K562 (cell line): ENCODE measurements around the gene FAM171A1. TPM values are rescaled to one million over a fixed set of nuclear protein-coding genes. Genes with fewer than 3 reads are reported as not detected.

Source experiments
- ATAC-seq: fragments of 200-7000 bp; cut with Tn5 transposase; 3 replicates; pipeline ENCODE4 v1.9.1; 2020; ENCODE audit warnings: moderate library complexity
- BruUV-seq: library from RNA; stranded (reverse); fragments of 400-500 nt; replicated peaks from 2 replicates; lab custom pipeline; 2021; lab: Mats Ljungman, UMichigan
- CTCF ChIA-PET: fragments of 300-600 bp; formaldehyde crosslinking; extraction: SDS; loops from one replicate; lab custom pipeline; 2021; ENCODE audit warnings: low intra/inter-chr PET ratio; lab: Yijun Ruan, JAX
- POLR2A ChIA-PET: fragments of 300-600, 350-650 bp; sonication (Branson Sonifier 250); formaldehyde crosslinking; extraction: SDS; loops from one replicate; lab custom pipeline; 2021; ENCODE audit warnings: antibody characterized with exemption, inconsistent platforms; lab: Yijun Ruan, JAX
- DNase-seq, 4 experiments: peaks; one replicate each; pipeline versions ENCODE4 v3.0.0 to v3.0.0-alpha.2; 2011 to 2018; ENCODE audit warnings: low spot score in 3 of 4, mixed read lengths in 3 of 4; ENCODE audit errors: extremely low read depth in 1 of 4
- FAIRE-seq: peaks from 2 replicates; lab custom pipeline; 2011; peaks lifted over from hg19 to GRCh38; lab: Jason Lieb, UNC
- H2AFZ ChIP-seq: 2 replicates; pipeline ENCODE4 v1.6.0; 2011; ENCODE audit warnings: low read depth, low read length, control low read depth, inconsistent platforms
- H3K27ac ChIP-seq: fragments of 200-600 bp; 3 replicates; pipeline ENCODE4 v1.8.0; 2011; ENCODE audit warnings: low read depth, mild to moderate bottlenecking, control low read depth, inconsistent platforms, low read length, moderate library complexity, mixed read lengths; ENCODE audit errors: extremely low read depth
- H3K27me3 ChIP-seq, 2 experiments: fragments of 300-600 bp in 1 of 2; 2 replicates in 1 of 2; 3 replicates in 1 of 2; pipeline versions ENCODE4 v1.6.0 to v1.8.0; 2011; ENCODE audit warnings: inconsistent platforms in 2 of 2, low read length in 2 of 2, mild to moderate bottlenecking in 1 of 2, mixed read lengths in 1 of 2, moderate library complexity in 1 of 2; ENCODE audit not compliant: control insufficient read depth in 2 of 2, insufficient read depth in 2 of 2
- H3K36me3 ChIP-seq: fragments of 300-600 bp; 3 replicates; pipeline ENCODE4 v1.8.0; 2011; ENCODE audit warnings: mild to moderate bottlenecking, low read length, inconsistent platforms; ENCODE audit not compliant: control insufficient read depth, insufficient read depth
- H3K4me1 ChIP-seq, 2 experiments: fragments of 200-600 bp in 1 of 2; replicated peaks in 1 of 2; 2 replicates in 1 of 2; 3 replicates in 1 of 2; pipeline versions ENCODE4 v1.5.1 to v1.8.0; 2011; ENCODE audit warnings: inconsistent platforms in 2 of 2, low read length in 2 of 2, mild to moderate bottlenecking in 1 of 2, mixed read lengths in 1 of 2, moderate library complexity in 1 of 2; ENCODE audit not compliant: control insufficient read depth in 2 of 2, insufficient read depth in 2 of 2
- H3K4me2 ChIP-seq: 2 replicates; pipeline ENCODE4 v1.6.1; 2011; ENCODE audit warnings: low read length, control low read depth, inconsistent platforms, mixed read lengths; ENCODE audit not compliant: insufficient read depth
- H3K4me3 ChIP-seq: fragments of 200-600 bp; sonication (generic), shearing (Covaris generic); 2 replicates; pipeline ENCODE4 v1.5.1; 2016; ENCODE audit warnings: control low read depth, inconsistent platforms
- H3K79me2 ChIP-seq: fragments of 200-600 bp; 3 replicates; pipeline ENCODE4 v1.8.0; 2011; ENCODE audit warnings: low read length, inconsistent platforms; ENCODE audit not compliant: control insufficient read depth, insufficient read depth
- H3K9ac ChIP-seq, 2 experiments: 2 replicates each; pipeline versions ENCODE4 v1.6.0 to v1.6.1; 2011; ENCODE audit warnings: low read depth in 2 of 2, low read length in 2 of 2, control low read depth in 1 of 2, inconsistent platforms in 1 of 2, mild to moderate bottlenecking in 1 of 2, mixed read lengths in 1 of 2; ENCODE audit not compliant: insufficient read depth in 1 of 2
- H3K9me1 ChIP-seq: one replicate; pipeline ENCODE4 v1.6.0; 2011; ENCODE audit warnings: inconsistent platforms, mild to moderate bottlenecking, low read length, moderate library complexity; ENCODE audit not compliant: control insufficient read depth, insufficient read depth
- H3K9me3 ChIP-seq: replicated peaks from 2 replicates; pipeline ENCODE4 v1.5.1; 2011; ENCODE audit warnings: low read depth, low read length, inconsistent platforms; ENCODE audit not compliant: control insufficient read depth, insufficient read depth
- H4K20me1 ChIP-seq: replicated peaks from 2 replicates; pipeline ENCODE4 v1.6.1; 2011; ENCODE audit warnings: low read length, inconsistent platforms, mixed read lengths; ENCODE audit not compliant: control insufficient read depth, insufficient read depth
- CHAMP1 ChIP-seq: fragments of 450-650 bp; IDR thresholded peaks from 2 replicates; pipeline ENCODE4 v1.6.1; 2016; ENCODE audit warnings: mild to moderate bottlenecking
- CTCF ChIP-seq, 3 experiments: IDR thresholded peaks in 2 of 3; conservative IDR thresholded peaks in 1 of 3; 2 replicates each; pipeline ENCODE4 v1.5.1; 2011 to 2012; ENCODE audit warnings: low read length in 3 of 3, mild to moderate bottlenecking in 3 of 3, control low read depth in 2 of 3, improper control_type of control experiment in 1 of 3, inconsistent platforms in 1 of 3, low read depth in 1 of 3, mixed read lengths in 1 of 3, moderate library complexity in 1 of 3; ENCODE audit not compliant: insufficient read depth in 2 of 3
- DACH1 ChIP-seq: fragments of 450-650 bp; IDR thresholded peaks from 2 replicates; pipeline ENCODE4 v1.6.1; 2018; ENCODE audit not compliant: partially characterized antibody
- GABPB1 ChIP-seq: sonication (generic); formaldehyde crosslinking; IDR thresholded peaks from 2 replicates; pipeline ENCODE4 v1.8.0; 2022; ENCODE audit warnings: mild to moderate bottlenecking, missing genetic modification reagents
- GTF2A2 ChIP-seq: IDR thresholded peaks from 2 replicates; pipeline ENCODE4 v1.6.1; 2016; ENCODE audit warnings: mild to moderate bottlenecking, missing genetic modification characterization, missing compliant biosample characterization
- HOMEZ ChIP-seq: fragments of 250-450 bp; sonication (Bioruptor Pico); IDR thresholded peaks from 2 replicates; pipeline ENCODE4 v1.4.0; 2020; ENCODE audit warnings: mild to moderate bottlenecking, moderate library complexity
- MYNN ChIP-seq, 2 experiments: sonication (generic); formaldehyde crosslinking in 1 of 2; IDR thresholded peaks; 2 replicates each; pipeline versions ENCODE4 v1.5.0 to v1.6.1; 2016 to 2020; ENCODE audit warnings: antibody characterized with exemption in 1 of 2, missing genetic modification reagents in 1 of 2
- NR4A1 ChIP-seq, 2 experiments: fragments of 250-450 bp in 1 of 2; fragments of 450-650 bp in 1 of 2; sonication (Bioruptor Pico) in 1 of 2; IDR thresholded peaks; 2 replicates each; pipeline versions ENCODE4 v1.4.0 to v1.6.1; 2016 to 2020; ENCODE audit warnings: mild to moderate bottlenecking in 2 of 2, missing compliant biosample characterization in 1 of 2, missing genetic modification characterization in 1 of 2, moderate library complexity in 1 of 2
- TCFL5 ChIP-seq: fragments of 250-450 bp; sonication (Bioruptor Pico); conservative IDR thresholded peaks from 2 replicates; pipeline ENCODE4 v1.6.1; 2021; ENCODE audit warnings: mild to moderate bottlenecking, moderate library complexity, matching md5 sums
- XRCC4 ChIP-seq: IDR thresholded peaks from one replicate; pipeline ENCODE4 v1.6.1; 2011; ENCODE audit not compliant: insufficient read depth, insufficient read length; ENCODE audit errors: extremely low read depth
- ZBED1 ChIP-seq: IDR thresholded peaks from 2 replicates; pipeline ENCODE4 v1.6.1; 2014
- ZBTB43 ChIP-seq: sonication (generic); formaldehyde crosslinking; IDR thresholded peaks from 2 replicates; pipeline ENCODE4 v1.8.0; 2023; ENCODE audit warnings: mild to moderate bottlenecking, missing genetic modification reagents
- ZNF75A ChIP-seq: fragments of 450-650 bp; formaldehyde crosslinking; IDR thresholded peaks from 2 replicates; pipeline ENCODE4 v1.4.0; 2020; ENCODE audit warnings: mild to moderate bottlenecking
- WGBS: fragments of 100-300 bp; shearing (Covaris generic); methylation state at CpG from one replicate; pipeline ENCODE4 v1.1.6; 2016; ENCODE audit warnings: low coverage, mixed read lengths; ENCODE audit not compliant: insufficient coverage; ENCODE audit errors: missing lambda C conversion rate; 5-methylcytosine and 5-hydroxymethylcytosine counted together
- in situ Hi-C: fragments of 300-500 bp; cut with MboI; formaldehyde crosslinking; loops from 4 replicates; pipeline ENCODE4 v1.15.0; 2018; ENCODE audit warnings: inconsistent platforms, mixed read lengths
- intact Hi-C: fragments of 100-400 bp; cut with micrococcal nuclease; formaldehyde crosslinking; loops from 2 replicates; pipeline ENCODE4 v1.14.2; 2022
- polyA plus RNA-seq, 8 experiments: library from polyadenylated mRNA; depleted of rRNA in 4 of 8; stranded (reverse) in 5 of 8; unstranded in 3 of 8; fragments of >200 nt; fragmentation: Nextera tagmentation in 2 of 8; fragmentation: Illumina TruSeq in 1 of 8; extraction: Ambion mirVana in 2 of 8; extraction: Trizol in 1 of 8; gene quantifications; 2 replicates each; pipeline versions ENCODE4 v1.2.1 to v1.2.3, GENCODE V29; 2011 to 2014; ENCODE audit warnings: inconsistent platforms in 1 of 8, missing spikeins in 1 of 8
- total RNA-seq, 7 experiments: library from RNA; depleted of rRNA in 6 of 7; stranded (reverse); fragments of >200 nt in 6 of 7; fragmentation: Illumina TruSeq in 2 of 7; extraction: Trizol in 2 of 7; gene quantifications; 2 replicates each; pipeline versions ENCODE4 v1.2.1 to v1.2.3, GENCODE V29; 2011 to 2021; ENCODE audit warnings: low replicate concordance in 1 of 7

The FAM171A1 gene
- total and polyA plus RNA-seq, 9 of the 15 experiments (the other 6 are each of a cell fraction or from before 2014, with no cell fraction given), result 0.51 to 8.2 (median 4.8) TPM

GRCh38 chr10:15399060-15399661 lies 28.1 kb upstream of the FAM171A1 start:
- DNase-seq, result no peak

More at GRCh38 chr10:15399060-15399661, 28.1 kb upstream of the FAM171A1 start:
- 10% methylated on average over 1 of the region's 1 CpG for WGBS
- intact Hi-C loops (no loop called here), in situ Hi-C loops (no loop called here)
- H3K4me1 ChIP-seq, result no peaks in the 10 kb centered on the region
- CTCF ChIA-PET, result no interaction called here
- no peak for FAIRE-seq
- H3K27ac ChIP-seq, result no peak overlapping the region
- no peak for ATAC-seq
- H3K4me2 ChIP-seq, result no peak overlapping the region
- POLR2A ChIA-PET, result interaction anchor here (0.6 kb wide), 1 partner anchor 214 kb away, joined by 3 read pairs; no protein-coding TSS in a partner anchor
- no peaks in the 10 kb centered on the region for H3K9me3 ChIP-seq
- no peak for TF ChIP-seq ZBTB43 (CRISPR knock-in tag)
- TF ChIP-seq GABPB1, result no peak
- TF ChIP-seq HOMEZ (CRISPR knock-in tag), result no peak
- TF ChIP-seq CHAMP1, result no peak
- no peak for TF ChIP-seq MYNN (IDR thresholded peaks at IDR 0.05)
- no peak for TF ChIP-seq MYNN (CRISPR knock-in tag; IDR thresholded peaks at IDR 0.05)
- TF ChIP-seq XRCC4, result no peak
- no peak for TF ChIP-seq NR4A1 (CRISPR knock-in tag; IDR thresholded peaks at IDR 0.05)
- TF ChIP-seq NR4A1 (tag; IDR thresholded peaks at IDR 0.05), result no peak
- TF ChIP-seq ZBED1, result no peak
- no peak for TF ChIP-seq DACH1
- no peak for TF ChIP-seq CTCF (IDR thresholded peaks at IDR 0.05 in 2 of 3, conservative IDR thresholded peaks at IDR 0.05 in 1 of 3; ENCODE audit: insufficient read depth in 2 of 3, low read depth in 1 of 3, low read length in 3 of 3)
- TF ChIP-seq TCFL5 (CRISPR knock-in tag), result no peak
- no peak for TF ChIP-seq ZNF75A
- no peak for TF ChIP-seq GTF2A2 (tag)
- BruUV-seq, result no TSS peak
- H3K27me3 ChIP-seq, result no peaks in the 10 kb centered on the region
- peak overlapping the region in 1 of 2 experiments; percentile 8; a peak in 1 of 4 replicates for H3K9ac ChIP-seq
- no peak overlapping the region for H3K4me3 ChIP-seq
- H3K36me3 ChIP-seq, result no peaks in the 10 kb centered on the region
- no peaks in the 10 kb centered on the region for H3K9me1 ChIP-seq
- H4K20me1 ChIP-seq, result no peaks in the 10 kb centered on the region
- H2AFZ ChIP-seq, result no peak overlapping the region
- no peaks in the 10 kb centered on the region for H3K79me2 ChIP-seq
